Measurements from ENCODE around the gene FRMD8. TPM values are rescaled to one million over a fixed set of nuclear protein-coding genes. Genes with fewer than 3 reads are reported as not detected.

The FRMD8 gene
- polyA plus RNA-seq, 3 donors, result 33.7 to 41.2 (median 35.4) TPM

- H3K9ac ChIP-seq (ENCODE audit: insufficient read depth, low read length, poor library complexity, severe bottlenecking), result no peak overlapping the region
- no peak for DNase-seq
- H3K36me3 Mint-ChIP-seq, result peaks cover 84 to 87% of the 10 kb centered on the region in 2 donors
- TF ChIP-seq CTCF (IDR thresholded peaks at IDR 0.05), result no peak
- peak overlapping the region in 1 of 2 donors; percentile 62 for H3K4me3 Mint-ChIP-seq
- peaks cover 52 to 93% of the 10 kb centered on the region in 2 donors for H3K4me1 ChIP-seq (ENCODE audit: control insufficient read depth in 1 of 2, insufficient read depth in 2 of 2, low read length in 2 of 2)
- no peaks in the 10 kb centered on the region for H3K9me3 ChIP-seq (replicated peaks in 1 of 2; ENCODE audit: control insufficient read depth in 1 of 2, insufficient read depth in 1 of 2, low read length in 2 of 2)
- H3K4me2 ChIP-seq (replicated peaks; ENCODE audit: extremely low read depth, low read length, poor library complexity, severe bottlenecking), result peak overlapping the region; percentile 17
- peaks cover 89% of the 10 kb centered on the region for H3K4me1 Mint-ChIP-seq
- H2AFZ ChIP-seq (ENCODE audit: insufficient read depth, low read depth, low read length, poor library complexity, severe bottlenecking), result no peak overlapping the region
- H3K27me3 Mint-ChIP-seq (ENCODE audit: low read depth in 3 of 3), result no peaks in the 10 kb centered on the region
- peaks cover 88% of the 10 kb centered on the region for H3K79me2 ChIP-seq (ENCODE audit: insufficient read depth, low read length)
- WGBS (ENCODE audit: insufficient coverage), result 96% methylated on average over 8 of the region's 8 CpGs
- H3K27ac Mint-ChIP-seq, result peak overlapping the region in 4 of 7 donors; percentile 26 to 74 (median 63)
- H3K4me3 ChIP-seq (replicated peaks in 1 of 3; ENCODE audit: low read depth in 2 of 3, low read length in 3 of 3), result peak overlapping the region in 2 of 3 experiments; percentile 31 to 100
- intact Hi-C loops (cut with micrococcal nuclease), result no loop called here
- H3K27me3 ChIP-seq (ENCODE audit: control insufficient read depth in 2 of 2, insufficient read depth in 2 of 2, low read length in 2 of 2), result no peaks in the 10 kb centered on the region
- peaks cover 100% of the 10 kb centered on the region for H4K20me1 ChIP-seq (ENCODE audit: insufficient read depth, low read length)
- peak overlapping the region; percentile 6 to 35 for H3K27ac ChIP-seq (ENCODE audit: low read depth in 1 of 2, low read length in 2 of 2)
- no peaks in the 10 kb centered on the region for H3K9me3 Mint-ChIP-seq
- peaks cover 51 to 75% of the 10 kb centered on the region in 2 donors for H3K36me3 ChIP-seq (replicated peaks in 1 of 2; ENCODE audit: control insufficient read depth in 1 of 2, insufficient read depth in 2 of 2, low read length in 2 of 2)
Observed at GRCh38 chr11:65435981-65436411, 49.6 kb downstream of the FRMD8 start.

- no peak overlapping the region for H2AFZ ChIP-seq (ENCODE audit: insufficient read depth, low read depth, low read length, poor library complexity, severe bottlenecking)
- H4K20me1 ChIP-seq (ENCODE audit: insufficient read depth, low read length), result peaks cover 100% of the 10 kb centered on the region
- WGBS (ENCODE audit: insufficient coverage), result 100% methylated on average over 4 of the region's 5 CpGs
- H3K9me3 ChIP-seq (replicated peaks in 1 of 2; ENCODE audit: control insufficient read depth in 1 of 2, insufficient read depth in 1 of 2, low read length in 2 of 2), result no peaks in the 10 kb centered on the region
- H3K4me1 Mint-ChIP-seq, result peaks cover 91% of the 10 kb centered on the region
- H3K9ac ChIP-seq (ENCODE audit: insufficient read depth, low read length, poor library complexity, severe bottlenecking), result no peak overlapping the region
- no peaks in the 10 kb centered on the region for H3K9me3 Mint-ChIP-seq
- H3K27me3 Mint-ChIP-seq (ENCODE audit: low read depth in 3 of 3), result peaks cover 0 to under 1% (median 0%) of the 10 kb centered on the region in 3 donors
- H3K36me3 ChIP-seq (replicated peaks in 1 of 2; ENCODE audit: control insufficient read depth in 1 of 2, insufficient read depth in 2 of 2, low read length in 2 of 2), result peaks cover 51 to 73% of the 10 kb centered on the region in 2 donors
- peak overlapping the region in 2 of 3 experiments; percentile 31 to 100 for H3K4me3 ChIP-seq (replicated peaks in 1 of 3; ENCODE audit: low read depth in 2 of 3, low read length in 3 of 3)
- H3K79me2 ChIP-seq (ENCODE audit: insufficient read depth, low read length), result peaks cover 88% of the 10 kb centered on the region
- peak overlapping the region in 1 of 2 donors; percentile 35 for H3K27ac ChIP-seq (ENCODE audit: low read depth in 1 of 2, low read length in 2 of 2)
- peak overlapping the region in 1 of 2 donors; percentile 62 for H3K4me3 Mint-ChIP-seq
- no peak for DNase-seq
- H3K27ac Mint-ChIP-seq, result peak overlapping the region in 4 of 7 donors; percentile 19 to 63 (median 26)
- no peak for TF ChIP-seq CTCF (IDR thresholded peaks at IDR 0.05)
- H3K4me1 ChIP-seq (ENCODE audit: control insufficient read depth in 1 of 2, insufficient read depth in 2 of 2, low read length in 2 of 2), result peaks cover 54 to 93% of the 10 kb centered on the region in 2 donors
- intact Hi-C loops (cut with micrococcal nuclease), result no loop called here
- H3K36me3 Mint-ChIP-seq, result peaks cover 85 to 89% of the 10 kb centered on the region in 2 donors
- H3K27me3 ChIP-seq (ENCODE audit: control insufficient read depth in 2 of 2, insufficient read depth in 2 of 2, low read length in 2 of 2), result no peaks in the 10 kb centered on the region
- peak overlapping the region; percentile 17 for H3K4me2 ChIP-seq (replicated peaks; ENCODE audit: extremely low read depth, low read length, poor library complexity, severe bottlenecking)
Observed at GRCh38 chr11:65436412-65437032, 50.1 kb downstream of the FRMD8 start.

Data from CD14-positive monocyte (primary cell).